ENCODE measurements around the gene RPP25L.

The RPP25L gene

GRCh38 chr9:34568774-34569173 is 43.1 kb downstream of the RPP25L start:
- no peak for DNase-seq (ENCODE audit: low spot score)

- DNase-seq (ENCODE audit: low spot score), result no peak
Observed at GRCh38 chr9:34568133-34568532, 43.8 kb downstream of the RPP25L start.

GRCh38 chr9:34566972-34567371 is 44.9 kb downstream of the RPP25L start:
- no peak for DNase-seq (ENCODE audit: low spot score)

GRCh38 chr9:34566322-34566721 is 45.6 kb downstream of the RPP25L start:
- no peak for DNase-seq (ENCODE audit: low spot score)

- DNase-seq (ENCODE audit: low spot score), result no peak
Observed at GRCh38 chr9:34565856-34566255, 46.0 kb downstream of the RPP25L start.

- no peak for DNase-seq (ENCODE audit: low spot score)
Observed at GRCh38 chr9:34564617-34565016, 47.3 kb downstream of the RPP25L start.

- no peak for DNase-seq (ENCODE audit: low spot score)
Observed at GRCh38 chr9:34563262-34563661, 48.6 kb downstream of the RPP25L start.

GRCh38 chr9:34562135-34562745 is 49.7 kb downstream of the RPP25L start:
- no peak for DNase-seq (ENCODE audit: low spot score)

GRCh38 chr9:34560599-34561214 is 51.2 kb downstream of the RPP25L start:
- no peak for DNase-seq (ENCODE audit: low spot score)

All from pons (tissue), 1 donor.